ENCODE results near the gene RYR3.

Gene RYR3

DNA sequence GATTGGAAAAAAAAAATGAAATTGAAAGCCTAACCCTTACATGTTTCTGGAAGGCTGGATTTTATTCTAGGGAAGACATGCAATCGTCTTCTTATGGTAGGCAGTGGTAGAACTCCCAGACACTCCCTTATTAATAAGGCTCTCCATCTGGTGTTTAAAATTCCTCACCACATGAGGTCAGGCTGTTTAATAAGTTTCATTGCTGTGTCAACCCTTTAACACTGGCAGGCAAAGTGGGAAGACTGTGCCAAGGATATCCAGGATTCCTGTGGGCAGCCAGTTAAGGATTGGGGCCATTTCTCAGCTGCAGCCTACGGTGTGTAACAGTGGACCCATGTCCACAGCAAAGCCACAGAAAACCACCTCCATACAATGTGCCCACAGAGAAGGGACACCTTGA, 432.0 kb downstream of the RYR3 start:
- H3K4me2 ChIP-seq (ENCODE audit: low read depth, low read length, poor library complexity, severe bottlenecking) = no peak overlapping the region

DNA sequence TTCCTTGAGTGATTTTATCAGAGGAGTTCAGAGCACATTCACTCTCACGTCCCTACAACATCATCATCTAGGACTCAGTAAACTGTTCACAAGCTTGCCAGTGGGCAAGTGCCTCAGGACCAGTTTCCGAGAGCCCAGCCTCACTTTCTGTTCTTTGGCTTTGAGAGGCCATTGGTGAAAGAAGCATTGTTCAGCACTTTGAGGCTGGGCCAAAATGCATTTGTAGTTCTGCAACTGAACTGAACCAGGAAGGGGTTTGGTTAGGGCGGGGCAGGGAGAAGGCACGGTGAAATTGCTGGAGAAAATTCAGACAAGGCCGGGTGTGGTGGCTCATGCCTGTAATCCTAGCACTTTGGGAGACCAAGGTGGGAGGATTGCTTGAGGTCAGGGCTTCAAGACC, 435.4 kb downstream of the RYR3 start:
- TF ChIP-seq CTCF (IDR thresholded peaks at IDR 0.05; ENCODE audit: insufficient read depth, low read length, poor library complexity, severe bottlenecking) (no peak), EZH2phosphoT487 (conservative IDR thresholded peaks at IDR 0.05; ENCODE audit: low read length) (no peak)
- H3K36me3 ChIP-seq (ENCODE audit: low read length) = no peaks in the 10 kb centered on the region

More for the DNA sequence above, 432.0 kb downstream of the RYR3 start:
- H3K4me3 ChIP-seq (ENCODE audit: insufficient read depth, low read length, poor library complexity, severe bottlenecking) = no peak overlapping the region
- H3K79me2 ChIP-seq (ENCODE audit: insufficient read depth, low read length) = no peaks in the 10 kb centered on the region
- H3K9ac ChIP-seq (ENCODE audit: low read length) = no peak overlapping the region
- no peaks in the 10 kb centered on the region for H4K20me1 ChIP-seq (ENCODE audit: low read depth, low read length)
- H3K9me2 ChIP-seq (replicated peaks; ENCODE audit: insufficient read depth, low read length) = no peaks in the 10 kb centered on the region
- H3K9me3 ChIP-seq (ENCODE audit: insufficient read depth, low read length) = no peaks in the 10 kb centered on the region
- no peak overlapping the region for H2AFZ ChIP-seq (ENCODE audit: low read depth, low read length, severe bottlenecking)
- TF ChIP-seq CTCF (IDR thresholded peaks at IDR 0.05; ENCODE audit: insufficient read depth, low read length, poor library complexity, severe bottlenecking) (no peak), EZH2phosphoT487 (conservative IDR thresholded peaks at IDR 0.05; ENCODE audit: low read length) (no peak)
- no peaks in the 10 kb centered on the region for H3K36me3 ChIP-seq (ENCODE audit: low read length)
- H3K27me3 ChIP-seq (ENCODE audit: low read length) = no peaks in the 10 kb centered on the region
- H3K27ac ChIP-seq (ENCODE audit: low read depth, low read length) = no peak overlapping the region
- H3F3A ChIP-seq (ENCODE audit: insufficient read depth) = no peaks in the 10 kb centered on the region

GRCh38 chr15:33753012-33753411, 442.2 kb downstream of the RYR3 start:
- Histone ChIP-seq H3K9ac (ENCODE audit: low read length) (no peak overlapping the region), H4K20me1 (ENCODE audit: low read depth, low read length) (no peaks in the 10 kb centered on the region), H3F3A (ENCODE audit: insufficient read depth) (no peaks in the 10 kb centered on the region), H3K27ac (ENCODE audit: low read depth, low read length) (no peak overlapping the region), H2AFZ (ENCODE audit: low read depth, low read length, severe bottlenecking) (no peak overlapping the region), H3K79me2 (ENCODE audit: insufficient read depth, low read length) (no peaks in the 10 kb centered on the region), H3K4me3 (ENCODE audit: insufficient read depth, low read length, poor library complexity, severe bottlenecking) (no peak overlapping the region), H3K9me2 (replicated peaks; ENCODE audit: insufficient read depth, low read length) (no peaks in the 10 kb centered on the region), H3K9me3 (ENCODE audit: insufficient read depth, low read length) (no peaks in the 10 kb centered on the region), H3K36me3 (ENCODE audit: low read length) (no peaks in the 10 kb centered on the region), H3K27me3 (ENCODE audit: low read length) (no peaks in the 10 kb centered on the region), H3K4me2 (ENCODE audit: low read depth, low read length, poor library complexity, severe bottlenecking) (no peak overlapping the region)
- no peak for TF ChIP-seq EZH2phosphoT487 (conservative IDR thresholded peaks at IDR 0.05; ENCODE audit: low read length)
- TF ChIP-seq CTCF (IDR thresholded peaks at IDR 0.05; ENCODE audit: insufficient read depth, low read length, poor library complexity, severe bottlenecking) = no peak

More for the DNA sequence above, 435.4 kb downstream of the RYR3 start:
- no peak overlapping the region for H3K27ac ChIP-seq (ENCODE audit: low read depth, low read length)
- H4K20me1 ChIP-seq (ENCODE audit: low read depth, low read length) = no peaks in the 10 kb centered on the region
- no peak overlapping the region for H2AFZ ChIP-seq (ENCODE audit: low read depth, low read length, severe bottlenecking)
- H3K4me3 ChIP-seq (ENCODE audit: insufficient read depth, low read length, poor library complexity, severe bottlenecking) = no peak overlapping the region
- H3K9me3 ChIP-seq (ENCODE audit: insufficient read depth, low read length) = no peaks in the 10 kb centered on the region
- H3F3A ChIP-seq (ENCODE audit: insufficient read depth) = no peaks in the 10 kb centered on the region
- H3K79me2 ChIP-seq (ENCODE audit: insufficient read depth, low read length) = no peaks in the 10 kb centered on the region
- no peaks in the 10 kb centered on the region for H3K9me2 ChIP-seq (replicated peaks; ENCODE audit: insufficient read depth, low read length)
- H3K9ac ChIP-seq (ENCODE audit: low read length) = no peak overlapping the region
- H3K4me2 ChIP-seq (ENCODE audit: low read depth, low read length, poor library complexity, severe bottlenecking) = no peak overlapping the region
- no peaks in the 10 kb centered on the region for H3K27me3 ChIP-seq (ENCODE audit: low read length)

Measured in SU-DHL-6 (cell line).